Measurements from ENCODE around the gene FIGNL2. TPM values are rescaled to one million over a fixed set of nuclear protein-coding genes. Genes with fewer than 3 reads are reported as not detected.

The FIGNL2 gene
- polyA plus RNA-seq, 1 donor (not counting 4 experiments of a cell fraction or from before 2014, with no cell fraction given), result not detected

GRCh38 chr12:51836827-51837173 lies 11.7 kb downstream of the FIGNL2 start:
- no peak overlapping the region for H3K4me3 ChIP-seq (ENCODE audit: control insufficient read depth in 2 of 3, extremely low read depth in 1 of 3, insufficient read depth in 2 of 3, low read depth in 1 of 3, low read length in 3 of 3)
- dilution Hi-C loops (cut with MboI; ENCODE audit: extremely low pct_ligation_motif_present, low sequenced_read_pairs), result no loop called here
- TF ChIP-seq CTCF (optimal IDR thresholded peaks at IDR 0.05 in 1 of 3, IDR thresholded peaks at IDR 0.05 in 1 of 3, conservative IDR thresholded peaks at IDR 0.05 in 1 of 3; ENCODE audit: extremely low read depth in 1 of 3, insufficient read depth in 2 of 3, low read length in 3 of 3) (no peak), EZH2 (IDR thresholded peaks at IDR 0.05; ENCODE audit: low read length) (no peak)
- no peak for FAIRE-seq
- H3K4me1 ChIP-seq (ENCODE audit: control insufficient read depth, extremely low read depth, insufficient read depth, low read length), result no peaks in the 10 kb centered on the region
- no peaks in the 10 kb centered on the region for H3K79me2 ChIP-seq (ENCODE audit: control insufficient read depth, insufficient read depth, low read length)
- no peaks in the 10 kb centered on the region for H4K20me1 ChIP-seq (ENCODE audit: control insufficient read depth, extremely low read depth, insufficient read depth, low read length)
- H3K27me3 ChIP-seq (ENCODE audit: control insufficient read depth, extremely low read depth, insufficient read depth, low read length), result peaks cover 56% of the 10 kb centered on the region
- no peaks in the 10 kb centered on the region for H3K9me3 ChIP-seq (ENCODE audit: control insufficient read depth, low read depth, low read length)
- no peak overlapping the region for H3K9ac ChIP-seq (ENCODE audit: control insufficient read depth, extremely low read depth, insufficient read depth, low read length)
- H3K4me2 ChIP-seq (ENCODE audit: control insufficient read depth, extremely low read depth, insufficient read depth, low read depth, low read length), result no peak overlapping the region
- no peak for DNase-seq (ENCODE audit: low read depth, low spot score)
- H3K9me1 ChIP-seq (ENCODE audit: control insufficient read depth, extremely low read depth, insufficient read depth, low read length), result no peaks in the 10 kb centered on the region
- no peaks in the 10 kb centered on the region for H3K36me3 ChIP-seq (ENCODE audit: control insufficient read depth in 2 of 2, extremely low read depth in 1 of 2, insufficient read depth in 2 of 2, low read length in 2 of 2)
- H2AFZ ChIP-seq (ENCODE audit: control insufficient read depth, low read length), result no peak overlapping the region
- no peak overlapping the region for H3K27ac ChIP-seq (ENCODE audit: control insufficient read depth, insufficient read depth, low read length)

DNA sequence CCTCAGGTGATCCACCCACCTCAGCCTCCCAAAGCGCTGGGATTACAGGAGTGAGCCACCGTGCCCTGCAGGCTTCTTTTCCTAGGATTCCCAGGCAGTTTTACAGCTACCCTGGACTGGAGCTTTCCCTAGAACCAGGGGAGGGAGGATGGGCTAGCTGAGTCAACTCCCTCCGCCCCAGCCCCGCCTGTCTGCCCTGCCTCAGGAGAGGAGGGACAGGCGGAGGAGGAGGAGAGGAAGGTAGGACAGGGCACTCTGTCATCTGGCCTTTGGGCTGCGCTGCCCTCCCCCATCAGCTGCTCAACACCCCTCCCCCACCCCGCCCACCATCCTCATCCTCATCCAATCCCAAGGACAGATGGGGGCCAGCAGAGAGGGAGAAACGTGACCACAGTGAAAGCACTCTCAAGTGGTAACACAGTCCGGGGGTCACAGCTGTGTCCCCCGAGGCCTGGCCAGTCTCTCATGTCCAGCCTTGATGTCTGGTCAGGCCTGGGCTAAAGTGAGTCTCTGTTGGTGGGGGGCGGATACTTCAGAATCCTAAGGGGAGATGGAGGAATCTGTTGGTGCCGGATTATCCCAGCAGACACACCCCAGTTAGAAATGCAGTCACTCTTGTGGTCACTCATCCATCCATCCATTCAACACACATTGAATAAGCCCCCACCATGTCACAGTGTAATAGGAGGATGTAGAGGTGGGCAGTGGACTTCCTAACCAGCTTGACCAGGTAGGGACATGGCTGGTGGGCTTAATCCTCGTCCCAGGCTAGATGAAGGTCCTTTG lies 12.3 kb downstream of the FIGNL2 start:
- no peak overlapping the region for H3K4me3 ChIP-seq (ENCODE audit: control insufficient read depth in 2 of 3, extremely low read depth in 1 of 3, insufficient read depth in 2 of 3, low read depth in 1 of 3, low read length in 3 of 3)
- TF ChIP-seq EZH2 (IDR thresholded peaks at IDR 0.05; ENCODE audit: low read length) (no peak), CTCF (optimal IDR thresholded peaks at IDR 0.05 in 1 of 3, IDR thresholded peaks at IDR 0.05 in 1 of 3, conservative IDR thresholded peaks at IDR 0.05 in 1 of 3; ENCODE audit: extremely low read depth in 1 of 3, insufficient read depth in 2 of 3, low read length in 3 of 3) (no peak)
- FAIRE-seq (no peak), DNase-seq (ENCODE audit: low read depth, low spot score) (no peak)
- no peaks in the 10 kb centered on the region for H3K36me3 ChIP-seq (ENCODE audit: control insufficient read depth in 2 of 2, extremely low read depth in 1 of 2, insufficient read depth in 2 of 2, low read length in 2 of 2)
- no peaks in the 10 kb centered on the region for H4K20me1 ChIP-seq (ENCODE audit: control insufficient read depth, extremely low read depth, insufficient read depth, low read length)
- no peak overlapping the region for H3K27ac ChIP-seq (ENCODE audit: control insufficient read depth, insufficient read depth, low read length)
- no peaks in the 10 kb centered on the region for H3K4me1 ChIP-seq (ENCODE audit: control insufficient read depth, extremely low read depth, insufficient read depth, low read length)
- H3K9ac ChIP-seq (ENCODE audit: control insufficient read depth, extremely low read depth, insufficient read depth, low read length), result no peak overlapping the region
- H2AFZ ChIP-seq (ENCODE audit: control insufficient read depth, low read length), result no peak overlapping the region
- H3K4me2 ChIP-seq (ENCODE audit: control insufficient read depth, extremely low read depth, insufficient read depth, low read depth, low read length), result no peak overlapping the region
- no peaks in the 10 kb centered on the region for H3K79me2 ChIP-seq (ENCODE audit: control insufficient read depth, insufficient read depth, low read length)
- H3K9me1 ChIP-seq (ENCODE audit: control insufficient read depth, extremely low read depth, insufficient read depth, low read length), result no peaks in the 10 kb centered on the region
- peaks cover 56% of the 10 kb centered on the region for H3K27me3 ChIP-seq (ENCODE audit: control insufficient read depth, extremely low read depth, insufficient read depth, low read length)
- dilution Hi-C loops (cut with MboI; ENCODE audit: extremely low pct_ligation_motif_present, low sequenced_read_pairs), result no loop called here
- no peaks in the 10 kb centered on the region for H3K9me3 ChIP-seq (ENCODE audit: control insufficient read depth, low read depth, low read length)
